ENCODE measurements around the gene PTK7. TPM values are rescaled to one million over a fixed set of nuclear protein-coding genes. Genes with fewer than 3 reads are reported as not detected.

The PTK7 gene
- total RNA-seq, 1 experiment from 2014 or later: 3.3 TPM

DNA sequence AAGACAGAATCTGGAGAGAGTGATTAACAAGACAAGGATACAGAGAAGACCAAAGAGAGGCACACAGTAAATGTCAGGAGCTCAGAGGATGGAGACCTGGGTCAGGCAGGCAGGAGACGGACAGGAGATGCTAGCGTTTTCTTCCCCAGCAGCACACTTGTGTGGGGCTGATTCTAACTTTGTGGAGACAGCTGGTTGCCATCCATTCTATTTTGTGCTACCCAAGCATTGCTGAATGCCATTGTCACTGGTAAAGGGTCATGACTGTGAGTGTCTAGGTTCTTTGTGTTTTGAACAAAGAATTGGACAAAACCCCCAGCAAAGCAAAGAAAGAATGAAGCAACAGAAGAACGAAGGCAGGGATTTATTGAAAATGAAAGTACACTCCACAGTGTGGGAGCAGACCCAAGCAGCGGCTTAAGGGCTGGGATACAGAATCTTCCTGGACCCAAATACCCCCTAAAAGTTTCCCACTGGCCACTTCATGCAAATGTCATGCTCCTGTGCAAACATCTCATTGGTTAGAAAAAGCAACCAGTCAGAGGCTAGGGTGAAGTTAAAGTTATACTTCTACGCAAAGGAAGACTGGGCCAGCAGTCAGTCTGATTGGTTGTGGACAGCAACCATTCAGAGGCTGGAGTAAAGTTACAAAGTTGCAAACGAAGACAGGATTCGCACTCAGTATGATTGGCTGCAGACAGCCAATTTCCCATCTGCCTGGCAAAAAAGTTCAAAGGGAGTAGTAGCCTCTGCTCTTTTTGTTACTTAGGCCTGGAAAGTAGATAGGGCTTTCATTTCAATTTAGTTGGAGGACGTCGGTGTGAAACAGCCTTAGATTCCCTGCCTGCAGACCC is 17.5 kb downstream of the PTK7 start:
- H3K4me3 ChIP-seq (ENCODE audit: low read length): no peak overlapping the region
- no peaks in the 10 kb centered on the region for H3K27me3 ChIP-seq (ENCODE audit: low read length)
- H3K4me1 ChIP-seq (ENCODE audit: low read length): peaks cover 27% of the 10 kb centered on the region
- H3K9me3 ChIP-seq (ENCODE audit: low read length): no peaks in the 10 kb centered on the region
- H4K20me1 ChIP-seq (ENCODE audit: insufficient read depth, low read depth, low read length): no peaks in the 10 kb centered on the region
- H2AFZ ChIP-seq (ENCODE audit: low read length): no peak overlapping the region
- no peaks in the 10 kb centered on the region for H3K79me2 ChIP-seq (ENCODE audit: low read length)
- H3K4me2 ChIP-seq (ENCODE audit: low read depth, low read length, poor library complexity, severe bottlenecking): no peak overlapping the region
- no peak overlapping the region for H3K9ac ChIP-seq (ENCODE audit: low read length)
- H3K9me2 ChIP-seq (replicated peaks; ENCODE audit: insufficient read depth, low read length): no peaks in the 10 kb centered on the region
- H3K36me3 ChIP-seq (ENCODE audit: insufficient read depth, low read length): no peaks in the 10 kb centered on the region
- no peak overlapping the region for H3K27ac ChIP-seq (ENCODE audit: low read length)
- no peak for DNase-seq

GRCh38 chr6:43095939-43096338 is 19.8 kb downstream of the PTK7 start:
- Histone ChIP-seq H4K20me1 (ENCODE audit: insufficient read depth, low read depth, low read length) (no peaks in the 10 kb centered on the region), H3K9ac (ENCODE audit: low read length) (0 out of 2 replicates have a peak overlapping the region, but pooled peaks have one; percentile 1), H2AFZ (ENCODE audit: low read length) (no peak overlapping the region), H3K4me2 (ENCODE audit: low read depth, low read length, poor library complexity, severe bottlenecking) (no peak overlapping the region), H3K4me3 (ENCODE audit: low read length) (no peak overlapping the region), H3K27me3 (ENCODE audit: low read length) (no peaks in the 10 kb centered on the region), H3K9me3 (ENCODE audit: low read length) (no peaks in the 10 kb centered on the region), H3K79me2 (ENCODE audit: low read length) (no peaks in the 10 kb centered on the region), H3K27ac (ENCODE audit: low read length) (no peak overlapping the region), H3K9me2 (replicated peaks; ENCODE audit: insufficient read depth, low read length) (no peaks in the 10 kb centered on the region), H3K4me1 (ENCODE audit: low read length) (peaks cover 27% of the 10 kb centered on the region), H3K36me3 (ENCODE audit: insufficient read depth, low read length) (no peaks in the 10 kb centered on the region)
- DNase-seq: no peak

DNA sequence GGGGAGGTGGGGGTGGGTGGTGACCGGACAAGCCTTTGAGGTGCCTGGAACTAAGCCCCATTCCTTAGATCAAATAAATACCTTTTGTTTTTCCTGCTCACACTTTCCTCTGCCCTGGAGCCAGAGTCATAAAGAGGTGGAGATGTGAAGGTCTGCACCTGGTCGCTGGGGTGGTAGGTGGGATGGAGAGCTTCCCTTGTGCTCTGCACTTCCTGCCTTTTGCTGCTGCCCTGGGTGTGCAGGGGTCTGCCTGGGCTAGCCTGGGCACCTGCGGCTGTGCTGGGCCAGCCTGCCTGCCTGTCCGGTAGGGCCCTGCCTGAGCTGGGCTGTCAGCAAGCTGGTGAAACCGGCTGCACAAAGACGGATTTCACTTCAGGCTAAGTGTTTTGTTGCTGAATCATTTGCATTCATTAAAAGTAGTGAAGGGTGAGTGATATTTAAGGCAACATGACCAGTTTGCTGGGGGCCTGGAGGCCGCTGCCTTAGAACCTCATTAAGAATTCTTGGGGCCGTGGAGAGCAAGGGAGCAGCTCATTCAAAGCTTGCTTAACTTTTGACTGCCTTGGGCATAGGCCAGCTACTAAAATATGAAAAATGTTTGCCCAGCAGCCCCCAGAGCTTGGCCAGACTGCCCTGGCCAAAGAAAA is 20.5 kb downstream of the PTK7 start:
- Histone ChIP-seq H3K4me3 (ENCODE audit: low read length) (no peak overlapping the region), H3K27ac (ENCODE audit: low read length) (no peak overlapping the region), H3K4me1 (ENCODE audit: low read length) (peaks cover 27% of the 10 kb centered on the region), H3K9me2 (replicated peaks; ENCODE audit: insufficient read depth, low read length) (no peaks in the 10 kb centered on the region), H3K9me3 (ENCODE audit: low read length) (no peaks in the 10 kb centered on the region), H4K20me1 (ENCODE audit: insufficient read depth, low read depth, low read length) (no peaks in the 10 kb centered on the region), H3K36me3 (ENCODE audit: insufficient read depth, low read length) (no peaks in the 10 kb centered on the region), H3K4me2 (ENCODE audit: low read depth, low read length, poor library complexity, severe bottlenecking) (peak overlapping the region; percentile 33), H2AFZ (ENCODE audit: low read length) (peak overlapping the region; percentile 13; the same call in 1 of the 2 replicates), H3K9ac (ENCODE audit: low read length) (peak overlapping the region; percentile 1; the same call in 1 of the 2 replicates), H3K79me2 (ENCODE audit: low read length) (no peaks in the 10 kb centered on the region), H3K27me3 (ENCODE audit: low read length) (no peaks in the 10 kb centered on the region)
- no peak for DNase-seq

DNA sequence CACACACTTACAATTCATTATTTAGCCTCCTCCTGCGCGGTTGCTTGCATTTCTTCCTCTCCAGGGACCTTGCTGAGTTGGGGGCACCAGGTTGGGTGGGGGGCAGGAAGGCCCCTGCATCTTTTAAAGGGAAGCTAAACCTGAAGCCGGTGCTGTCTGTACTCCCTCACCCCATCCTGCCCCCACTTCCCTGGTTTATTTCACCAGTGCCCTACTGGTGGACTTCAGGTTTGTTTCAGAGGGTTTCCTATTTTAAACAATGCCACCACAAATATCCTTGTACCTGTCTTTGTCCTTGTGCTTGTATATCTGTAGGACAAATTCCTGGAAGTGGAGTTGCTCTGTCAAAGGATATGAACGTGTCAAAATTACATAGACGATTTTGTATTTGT is 21.0 kb downstream of the PTK7 start:
- H3K79me2 ChIP-seq (ENCODE audit: low read length): no peaks in the 10 kb centered on the region
- H3K9me3 ChIP-seq (ENCODE audit: low read length): no peaks in the 10 kb centered on the region
- no peak overlapping the region for H3K27ac ChIP-seq (ENCODE audit: low read length)
- H4K20me1 ChIP-seq (ENCODE audit: insufficient read depth, low read depth, low read length): no peaks in the 10 kb centered on the region
- H3K36me3 ChIP-seq (ENCODE audit: insufficient read depth, low read length): no peaks in the 10 kb centered on the region
- no peak for DNase-seq
- peak overlapping the region; percentile 33 for H3K4me2 ChIP-seq (ENCODE audit: low read depth, low read length, poor library complexity, severe bottlenecking)
- H3K9ac ChIP-seq (ENCODE audit: low read length): peak overlapping the region; percentile 1; the same call in 1 of the 2 replicates
- H2AFZ ChIP-seq (ENCODE audit: low read length): peak overlapping the region; percentile 13; the same call in 1 of the 2 replicates
- H3K4me3 ChIP-seq (ENCODE audit: low read length): no peak overlapping the region
- peaks cover 27% of the 10 kb centered on the region for H3K4me1 ChIP-seq (ENCODE audit: low read length)
- no peaks in the 10 kb centered on the region for H3K9me2 ChIP-seq (replicated peaks; ENCODE audit: insufficient read depth, low read length)
- no peaks in the 10 kb centered on the region for H3K27me3 ChIP-seq (ENCODE audit: low read length)

DNA sequence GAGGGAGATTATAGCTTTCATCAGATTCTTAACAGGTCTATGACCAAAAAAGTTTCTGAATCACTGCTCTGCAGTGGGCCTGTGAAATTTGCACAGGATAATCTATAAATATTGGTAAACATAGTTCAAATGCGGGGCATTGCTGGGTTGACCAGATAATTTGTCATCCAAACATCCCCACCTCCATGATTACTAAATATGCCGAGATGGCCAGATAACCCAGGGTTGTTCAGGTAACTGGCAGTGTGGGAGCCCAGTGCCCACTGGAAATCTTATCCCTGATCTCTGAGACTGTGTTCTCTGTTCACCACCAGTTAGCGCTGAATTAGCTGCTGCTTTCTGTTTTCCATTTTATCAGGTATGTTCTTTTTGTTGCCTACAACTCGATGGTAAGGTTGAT is 21.4 kb downstream of the PTK7 start:
- no peaks in the 10 kb centered on the region for H3K79me2 ChIP-seq (ENCODE audit: low read length)
- H3K4me2 ChIP-seq (ENCODE audit: low read depth, low read length, poor library complexity, severe bottlenecking): no peak overlapping the region
- H3K27ac ChIP-seq (ENCODE audit: low read length): no peak overlapping the region
- no peak overlapping the region for H3K4me3 ChIP-seq (ENCODE audit: low read length)
- H3K9ac ChIP-seq (ENCODE audit: low read length): no peak overlapping the region
- H2AFZ ChIP-seq (ENCODE audit: low read length): no peak overlapping the region
- DNase-seq: no peak
- H3K36me3 ChIP-seq (ENCODE audit: insufficient read depth, low read length): no peaks in the 10 kb centered on the region
- H3K9me2 ChIP-seq (replicated peaks; ENCODE audit: insufficient read depth, low read length): no peaks in the 10 kb centered on the region
- no peaks in the 10 kb centered on the region for H4K20me1 ChIP-seq (ENCODE audit: insufficient read depth, low read depth, low read length)
- H3K9me3 ChIP-seq (ENCODE audit: low read length): no peaks in the 10 kb centered on the region
- H3K27me3 ChIP-seq (ENCODE audit: low read length): no peaks in the 10 kb centered on the region
- peaks cover 27% of the 10 kb centered on the region for H3K4me1 ChIP-seq (ENCODE audit: low read length)

DNA sequence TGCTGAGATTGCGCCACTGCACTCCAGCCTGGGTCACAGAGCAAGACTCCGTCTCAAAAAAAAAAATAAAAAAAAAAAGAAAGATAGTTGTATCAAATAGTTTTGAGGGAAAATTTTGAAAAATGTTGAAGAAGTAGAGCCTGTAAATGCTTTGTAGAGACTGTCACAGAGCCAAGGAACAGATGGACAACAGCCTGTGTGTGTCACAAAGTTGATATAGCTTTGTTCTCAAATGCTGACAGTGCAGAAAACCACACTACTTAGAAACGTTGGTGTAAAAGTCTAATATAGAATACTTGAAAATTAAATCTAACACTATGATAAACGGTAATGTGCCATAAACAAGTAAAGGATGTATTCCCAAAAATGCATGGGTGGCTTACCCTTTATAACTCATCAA is 25.4 kb downstream of the PTK7 start:
- H3K9me3 ChIP-seq (ENCODE audit: low read length): no peaks in the 10 kb centered on the region
- H3K4me2 ChIP-seq (ENCODE audit: low read depth, low read length, poor library complexity, severe bottlenecking): no peak overlapping the region
- H3K4me3 ChIP-seq (ENCODE audit: low read length): no peak overlapping the region
- H3K4me1 ChIP-seq (ENCODE audit: low read length): peaks cover 13% of the 10 kb centered on the region
- H3K27ac ChIP-seq (ENCODE audit: low read length): no peak overlapping the region
- no peaks in the 10 kb centered on the region for H3K79me2 ChIP-seq (ENCODE audit: low read length)
- H2AFZ ChIP-seq (ENCODE audit: low read length): no peak overlapping the region
- H3K9me2 ChIP-seq (replicated peaks; ENCODE audit: insufficient read depth, low read length): no peaks in the 10 kb centered on the region
- H3K9ac ChIP-seq (ENCODE audit: low read length): no peak overlapping the region
- H4K20me1 ChIP-seq (ENCODE audit: insufficient read depth, low read depth, low read length): no peaks in the 10 kb centered on the region
- no peaks in the 10 kb centered on the region for H3K36me3 ChIP-seq (ENCODE audit: insufficient read depth, low read length)
- no peaks in the 10 kb centered on the region for H3K27me3 ChIP-seq (ENCODE audit: low read length)
- no peak for DNase-seq

GRCh38 chr6:43103253-43103876 is 27.3 kb downstream of the PTK7 start:
- no peaks in the 10 kb centered on the region for H4K20me1 ChIP-seq (ENCODE audit: insufficient read depth, low read depth, low read length)
- H3K4me2 ChIP-seq (ENCODE audit: low read depth, low read length, poor library complexity, severe bottlenecking): no peak overlapping the region
- H3K79me2 ChIP-seq (ENCODE audit: low read length): no peaks in the 10 kb centered on the region
- DNase-seq: no peak
- H3K27ac ChIP-seq (ENCODE audit: low read length): no peak overlapping the region
- H2AFZ ChIP-seq (ENCODE audit: low read length): no peak overlapping the region
- H3K4me3 ChIP-seq (ENCODE audit: low read length): no peak overlapping the region
- no peaks in the 10 kb centered on the region for H3K9me3 ChIP-seq (ENCODE audit: low read length)
- no peak overlapping the region for H3K9ac ChIP-seq (ENCODE audit: low read length)
- no peaks in the 10 kb centered on the region for H3K9me2 ChIP-seq (replicated peaks; ENCODE audit: insufficient read depth, low read length)
- H3K27me3 ChIP-seq (ENCODE audit: low read length): no peaks in the 10 kb centered on the region
- H3K4me1 ChIP-seq (ENCODE audit: low read length): no peaks in the 10 kb centered on the region
- no peaks in the 10 kb centered on the region for H3K36me3 ChIP-seq (ENCODE audit: insufficient read depth, low read length)

DNA sequence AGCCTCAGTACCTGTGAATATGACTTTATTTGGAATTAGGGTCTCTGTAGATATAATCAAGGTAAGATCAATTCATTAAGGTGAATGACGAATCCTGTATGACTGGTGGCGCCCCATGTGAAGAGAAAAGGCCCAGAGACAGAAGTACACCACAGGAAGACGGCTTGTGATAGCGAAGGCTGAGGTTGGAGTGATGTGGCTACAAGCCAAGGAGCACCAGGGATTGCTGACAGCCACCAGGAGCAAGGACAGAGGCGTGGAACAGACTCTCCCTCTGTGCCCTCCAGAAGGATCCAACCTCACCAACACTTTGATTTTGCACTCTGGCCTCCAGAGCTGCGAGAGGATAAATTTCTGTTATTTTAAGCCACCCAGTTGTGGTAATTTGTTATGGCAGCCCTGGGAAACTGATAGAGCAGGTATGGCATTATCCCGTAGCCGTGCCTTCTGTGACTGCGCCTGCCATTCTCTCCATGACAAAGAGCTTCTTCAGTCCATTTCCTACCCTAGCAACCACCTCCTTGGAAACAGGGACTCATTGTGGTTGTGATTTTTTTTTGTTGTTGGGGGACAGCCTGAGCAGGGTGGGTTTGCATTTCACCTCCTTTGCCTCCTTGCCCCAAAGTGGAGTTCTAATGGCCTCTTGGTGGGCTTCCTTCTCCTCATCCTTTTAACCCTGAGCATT is 29.6 kb downstream of the PTK7 start:
- Histone ChIP-seq H3K27ac (ENCODE audit: low read length) (no peak overlapping the region), H3K9ac (ENCODE audit: low read length) (no peak overlapping the region), H3K27me3 (ENCODE audit: low read length) (no peaks in the 10 kb centered on the region), H3K36me3 (ENCODE audit: insufficient read depth, low read length) (no peaks in the 10 kb centered on the region), H4K20me1 (ENCODE audit: insufficient read depth, low read depth, low read length) (no peaks in the 10 kb centered on the region), H3K9me3 (ENCODE audit: low read length) (no peaks in the 10 kb centered on the region), H3K4me1 (ENCODE audit: low read length) (no peaks in the 10 kb centered on the region), H3K4me2 (ENCODE audit: low read depth, low read length, poor library complexity, severe bottlenecking) (no peak overlapping the region), H3K9me2 (replicated peaks; ENCODE audit: insufficient read depth, low read length) (no peaks in the 10 kb centered on the region), H3K79me2 (ENCODE audit: low read length) (no peaks in the 10 kb centered on the region), H3K4me3 (ENCODE audit: low read length) (no peak overlapping the region), H2AFZ (ENCODE audit: low read length) (no peak overlapping the region)
- DNase-seq: no peak
